SHP77 (cell line): Measurements from ENCODE around the gene NT5DC4.

ENCODE experiments used
- DNase-seq, 2 experiments: peaks; one replicate each; lab custom pipeline; 2025; lab: John Stamatoyannopoulos, UW

The NT5DC4 gene

DNA sequence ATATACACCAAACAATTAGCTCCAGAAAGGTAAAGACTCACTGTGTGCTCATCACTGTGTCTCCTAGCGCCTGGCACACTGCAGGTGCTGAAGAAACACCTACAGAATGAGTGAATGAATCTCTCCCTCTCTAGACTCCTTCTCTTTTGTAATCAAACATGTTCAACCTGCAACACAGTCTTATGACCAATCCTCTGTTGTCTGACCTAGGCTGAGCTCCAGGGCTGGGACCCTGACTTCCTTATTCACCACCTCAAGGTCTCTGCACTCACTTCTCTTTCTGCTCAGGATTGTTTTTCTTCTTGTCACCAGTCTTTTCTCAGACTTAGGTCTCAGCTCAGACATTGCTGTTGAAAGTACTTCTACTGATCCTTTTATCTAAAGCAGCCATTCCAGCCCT is 33.7 kb downstream of the NT5DC4 start:
- DNase-seq = no peak

DNA sequence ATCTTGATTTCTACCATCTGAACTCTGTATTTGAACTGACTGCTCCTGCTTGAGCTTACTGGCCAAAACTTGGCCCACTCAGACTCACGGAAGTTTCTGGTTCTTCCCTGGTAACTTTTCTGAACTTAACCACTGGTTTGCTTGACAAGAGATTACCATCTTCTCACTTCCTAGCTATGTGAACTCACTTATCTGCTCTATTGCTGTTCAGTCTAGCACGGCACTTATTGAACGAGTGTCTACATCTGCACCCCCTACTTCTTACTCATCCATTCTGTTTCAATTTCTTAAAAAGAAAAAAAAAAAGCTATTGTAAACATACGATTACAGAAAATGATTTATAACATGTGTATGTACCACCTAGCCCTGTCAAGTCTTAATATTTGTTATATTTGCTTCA is 34.6 kb downstream of the NT5DC4 start:
- no peak for DNase-seq

DNA sequence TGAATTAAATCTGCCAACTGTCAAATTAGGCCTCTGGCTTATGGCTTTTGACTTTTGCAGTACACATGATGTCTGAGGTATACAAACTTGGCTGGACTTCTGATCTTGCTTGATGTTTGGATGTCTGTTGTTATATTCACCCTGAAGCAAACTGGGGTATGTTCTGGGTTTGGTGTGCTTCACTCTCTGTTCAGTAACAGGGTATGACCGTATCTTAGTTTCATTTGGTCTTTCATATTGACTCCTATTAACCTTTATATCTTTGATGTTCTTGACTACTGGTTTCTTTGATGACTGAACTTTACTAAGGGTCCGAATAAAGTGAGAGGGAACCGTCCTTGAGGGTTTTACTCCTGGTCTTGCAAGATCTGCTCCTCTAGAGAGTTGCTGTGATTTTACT is 35.4 kb downstream of the NT5DC4 start:
- DNase-seq = no peak

DNA sequence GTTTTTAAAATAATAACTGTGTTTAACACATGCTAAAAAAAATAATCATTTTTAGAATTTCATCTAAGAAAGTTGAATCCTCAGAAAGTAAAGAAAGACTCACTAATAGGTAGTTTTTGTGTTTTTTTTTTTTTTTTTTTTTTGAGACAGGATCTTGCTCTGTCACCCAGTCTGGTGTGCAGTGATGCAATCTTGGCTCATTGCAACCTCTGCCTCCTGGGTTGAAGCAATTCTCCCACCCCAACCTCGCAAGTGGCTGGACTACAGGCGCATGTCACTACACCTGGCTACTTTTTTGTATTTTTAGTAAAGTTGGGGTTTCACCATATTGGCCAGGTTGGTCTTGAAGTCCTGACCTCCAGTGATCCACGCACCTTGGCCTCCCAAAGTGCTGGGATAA is 36.4 kb downstream of the NT5DC4 start:
- DNase-seq = no peak

DNA sequence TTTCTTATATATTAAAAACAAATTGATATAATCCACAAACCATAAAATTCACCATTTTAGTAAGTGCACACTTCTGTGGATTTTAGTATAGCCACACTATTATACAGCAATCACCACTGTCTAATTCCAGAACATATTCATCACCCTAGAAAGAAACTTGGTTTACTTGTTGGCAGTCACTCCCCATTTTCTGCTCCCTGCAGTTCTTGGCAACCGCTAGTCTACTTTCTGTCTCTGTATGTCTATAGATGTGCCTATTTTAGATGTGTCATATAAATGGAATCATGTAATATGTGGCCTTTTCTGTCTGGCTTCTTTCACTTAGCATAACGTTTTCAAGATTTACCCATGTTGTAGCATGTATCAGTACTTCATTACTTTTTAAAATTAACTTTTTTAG is 37.9 kb downstream of the NT5DC4 start:
- DNase-seq = no peak

DNA sequence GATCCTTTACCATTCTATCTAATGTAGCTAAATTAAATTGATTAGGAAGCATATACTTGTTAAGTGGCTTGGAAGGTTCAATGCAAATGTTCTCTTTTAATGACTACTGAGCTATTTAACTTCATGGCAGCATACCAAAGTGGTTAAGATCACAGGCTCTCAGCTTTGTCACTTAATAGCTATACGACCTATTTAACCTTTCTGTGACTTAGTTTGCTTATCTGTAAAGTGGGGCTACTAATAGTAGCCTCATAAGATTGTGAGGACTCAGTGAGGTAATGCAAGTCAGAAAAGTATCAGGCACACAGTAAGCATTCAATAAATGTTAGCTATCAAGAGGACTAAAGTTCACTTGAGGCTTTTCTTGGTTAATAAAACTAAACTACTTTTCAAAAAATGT is 39.3 kb downstream of the NT5DC4 start:
- DNase-seq = no peak

DNA sequence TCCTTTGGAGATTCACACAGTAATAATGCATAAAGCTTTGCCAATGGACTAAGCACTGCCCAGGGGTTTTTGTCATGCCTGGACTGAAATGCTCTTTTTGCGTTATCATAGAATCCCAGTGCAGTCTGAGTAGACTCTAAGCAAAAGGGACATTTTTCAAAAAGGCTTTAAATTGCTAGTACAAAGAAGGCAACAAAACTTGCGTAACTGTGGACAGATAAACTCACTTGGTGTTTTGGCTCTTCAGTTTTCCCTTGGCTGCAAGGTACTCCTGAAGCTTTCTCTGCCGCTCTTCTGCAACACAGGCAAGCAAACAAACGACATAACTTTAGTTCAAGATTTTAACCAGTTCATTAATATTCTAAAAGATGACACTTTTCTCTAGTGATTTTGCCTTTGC is 41.5 kb downstream of the NT5DC4 start:
- no peak for DNase-seq

DNA sequence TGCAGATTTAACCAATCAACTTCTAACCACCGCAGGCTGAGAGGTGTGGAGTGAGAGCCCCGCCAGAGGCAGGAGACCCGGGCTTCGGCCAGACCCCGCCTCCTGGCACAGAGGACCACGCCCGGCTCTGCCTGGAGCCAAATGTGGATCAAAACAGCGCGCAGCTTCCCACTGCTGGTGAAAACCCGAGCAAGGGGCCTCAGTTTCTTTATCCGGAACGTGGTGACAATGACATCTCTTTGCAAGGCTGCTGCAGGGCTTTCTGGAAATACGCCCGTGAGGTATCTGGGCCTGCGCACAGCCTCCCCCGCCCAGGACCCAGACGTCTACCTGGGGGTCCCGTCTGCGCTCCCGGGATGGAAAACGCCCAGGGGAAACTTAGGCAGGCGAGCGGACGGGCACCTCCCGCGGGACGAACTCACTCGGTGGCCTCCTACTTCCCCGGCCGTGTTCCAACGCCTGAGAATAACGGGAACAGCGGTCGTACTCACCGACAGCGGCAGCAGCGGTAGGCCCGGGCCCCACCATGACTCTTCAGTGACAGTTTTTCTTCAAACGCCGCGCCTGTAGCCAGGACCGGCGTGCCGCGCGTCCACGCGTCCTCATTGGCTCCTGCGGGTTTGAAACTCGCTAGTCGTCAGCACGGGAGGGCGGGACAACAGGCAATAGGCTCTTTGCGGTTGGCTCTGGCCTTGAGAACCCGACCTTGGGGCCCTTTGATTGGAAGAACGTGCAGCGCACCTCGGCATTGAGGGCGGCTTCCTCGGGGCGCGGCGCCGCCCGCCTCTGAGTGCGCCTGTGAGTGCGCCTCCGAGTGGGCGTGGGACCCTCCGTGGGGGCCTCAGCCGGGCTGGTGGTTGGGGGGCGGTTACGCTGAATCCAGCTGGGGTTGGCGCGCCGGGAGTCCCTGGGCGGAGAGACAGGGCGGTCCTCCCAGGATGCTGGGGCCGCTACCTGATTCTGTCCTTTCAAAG is 43.5 kb downstream of the NT5DC4 start, which contains the start of gene CKAP2L:
Gene CKAP2L (minus strand): TSS at position 539 of the 974 bp plus-strand sequence. CDS start 11 bp downstream, at position 528.
- peak; percentile 96 to 99 for DNase-seq

DNA sequence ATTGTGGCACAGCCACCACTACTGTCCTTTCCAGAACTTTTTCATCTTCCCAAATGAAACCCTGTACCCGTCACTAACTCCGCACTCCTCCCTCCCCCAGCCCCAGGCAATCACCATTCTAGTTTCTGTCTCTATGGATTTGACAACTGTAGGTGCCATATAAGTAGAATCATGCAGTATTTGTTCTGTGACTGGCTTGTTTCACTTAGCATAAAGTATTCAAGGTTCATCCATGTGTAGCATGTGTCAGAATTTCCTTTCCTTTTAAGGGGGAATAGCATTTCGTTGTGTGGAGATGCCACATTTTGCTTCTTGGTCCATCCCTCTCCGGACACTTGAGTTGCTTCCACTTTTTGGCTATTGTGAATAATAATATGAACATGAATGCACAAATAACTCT is 44.4 kb downstream of the NT5DC4 start:
- DNase-seq = no peak

DNA sequence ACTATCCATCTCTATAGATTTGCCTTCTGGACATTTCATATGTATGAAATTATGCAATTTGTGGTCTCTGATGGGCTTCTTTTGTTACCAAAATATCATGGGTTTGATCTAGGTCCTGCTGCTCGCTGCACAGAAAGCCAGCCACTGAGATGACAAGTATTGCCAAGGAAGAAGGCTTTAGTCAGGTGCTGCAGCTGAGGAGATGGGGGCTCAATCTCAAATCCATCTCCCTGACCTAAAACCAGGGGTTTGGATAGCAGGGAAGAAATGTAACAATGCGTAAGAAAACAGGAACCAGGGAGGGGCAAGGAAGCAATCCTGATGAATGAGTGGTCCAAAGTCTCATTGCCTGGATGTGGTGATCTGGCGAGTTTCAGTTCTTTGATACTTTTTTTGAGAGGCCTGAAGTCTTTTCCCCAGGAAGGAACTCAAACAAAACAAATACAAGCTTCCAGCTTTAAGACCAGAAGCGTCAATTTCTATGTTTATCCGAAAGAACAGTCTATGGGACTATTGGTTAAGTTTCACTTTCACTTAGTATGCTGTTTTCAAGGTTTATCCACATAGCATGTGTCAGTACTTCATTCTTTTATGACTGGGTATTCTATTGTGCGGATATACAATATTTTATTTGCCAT is 47.0 kb downstream of the NT5DC4 start:
- DNase-seq = no peak

DNA sequence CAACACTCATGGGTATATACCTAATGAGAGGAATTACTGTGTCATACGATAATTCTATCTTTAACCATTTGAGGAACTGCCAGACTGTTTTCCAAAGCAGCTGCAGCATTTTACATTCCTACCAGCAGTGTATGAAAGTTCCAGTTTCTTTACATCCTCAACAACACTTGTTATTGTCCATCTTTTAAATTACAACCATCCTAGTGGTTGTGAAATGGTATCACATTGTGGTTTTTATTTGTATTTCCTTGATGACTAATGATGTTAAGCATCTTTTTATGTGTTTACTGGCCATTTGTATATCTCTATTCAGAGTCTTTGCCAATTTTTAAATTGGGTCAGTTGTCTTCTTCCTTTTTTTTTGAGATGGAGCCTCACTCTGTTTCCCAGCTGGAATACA is 47.6 kb downstream of the NT5DC4 start:
- DNase-seq = no peak

DNA sequence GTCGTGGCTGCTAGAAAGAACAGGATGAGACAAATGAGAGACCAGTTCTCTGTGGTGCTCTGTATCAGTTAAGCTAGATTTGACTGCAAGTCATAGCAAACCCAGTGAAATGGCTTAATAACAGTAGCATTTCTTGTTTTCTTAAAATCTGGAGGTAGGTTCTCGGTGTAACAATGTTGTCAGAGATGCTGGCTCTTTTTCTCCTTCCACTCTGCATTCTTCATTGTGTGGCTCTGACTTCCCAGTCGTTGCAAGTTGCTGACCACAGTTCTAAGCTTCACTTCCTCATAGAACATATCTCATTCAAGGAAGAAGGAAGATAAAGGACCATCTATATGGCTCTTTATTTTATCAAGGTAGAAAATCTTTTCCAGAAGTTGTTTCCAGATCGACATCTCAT is 51.5 kb downstream of the NT5DC4 start:
- DNase-seq = no peak

DNA sequence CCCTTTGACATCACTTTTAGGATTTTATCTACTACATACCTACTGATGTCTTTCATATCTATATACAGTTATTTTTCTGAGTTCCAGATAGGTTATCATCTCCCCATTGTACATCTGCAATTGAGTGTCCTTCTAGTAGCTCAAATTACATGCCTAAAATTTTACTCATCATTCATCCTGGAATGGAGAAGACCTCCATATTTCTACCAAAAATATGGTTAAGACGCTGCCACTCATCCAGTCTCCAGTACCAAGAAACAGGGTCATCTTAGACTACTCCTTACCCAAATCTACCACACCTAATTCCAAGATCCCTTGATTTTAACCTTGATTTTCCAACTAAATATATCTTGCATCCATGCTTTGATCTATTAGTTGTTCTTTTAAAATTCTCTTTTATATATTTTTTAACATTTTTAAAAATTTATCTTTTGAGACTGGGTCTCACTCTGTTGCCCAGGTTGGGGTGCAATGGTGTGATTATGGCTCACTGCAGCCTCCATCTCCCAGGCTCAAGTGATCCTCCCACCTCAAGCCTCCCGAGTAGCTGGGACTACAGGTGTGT is 52.2 kb downstream of the NT5DC4 start:
- no peak for DNase-seq

DNA sequence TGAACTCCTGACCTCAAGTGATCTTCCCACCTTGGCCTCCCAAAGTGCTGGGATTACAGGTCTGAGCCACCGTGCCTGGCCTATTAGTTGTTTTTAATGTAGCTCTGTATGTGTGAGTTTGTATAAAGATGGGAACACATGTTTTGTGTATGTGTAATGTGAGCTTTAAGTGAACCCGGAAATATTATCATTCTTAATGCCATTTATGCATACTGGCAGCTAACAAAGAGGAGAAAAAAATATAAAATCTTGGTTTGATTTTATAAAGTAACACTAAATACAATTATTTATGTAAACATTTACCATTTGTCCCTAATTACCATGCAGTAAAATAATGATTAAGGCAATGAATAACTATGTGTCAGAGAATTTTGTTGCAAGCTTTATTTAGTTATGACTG is 52.7 kb downstream of the NT5DC4 start:
- DNase-seq = no peak

DNA sequence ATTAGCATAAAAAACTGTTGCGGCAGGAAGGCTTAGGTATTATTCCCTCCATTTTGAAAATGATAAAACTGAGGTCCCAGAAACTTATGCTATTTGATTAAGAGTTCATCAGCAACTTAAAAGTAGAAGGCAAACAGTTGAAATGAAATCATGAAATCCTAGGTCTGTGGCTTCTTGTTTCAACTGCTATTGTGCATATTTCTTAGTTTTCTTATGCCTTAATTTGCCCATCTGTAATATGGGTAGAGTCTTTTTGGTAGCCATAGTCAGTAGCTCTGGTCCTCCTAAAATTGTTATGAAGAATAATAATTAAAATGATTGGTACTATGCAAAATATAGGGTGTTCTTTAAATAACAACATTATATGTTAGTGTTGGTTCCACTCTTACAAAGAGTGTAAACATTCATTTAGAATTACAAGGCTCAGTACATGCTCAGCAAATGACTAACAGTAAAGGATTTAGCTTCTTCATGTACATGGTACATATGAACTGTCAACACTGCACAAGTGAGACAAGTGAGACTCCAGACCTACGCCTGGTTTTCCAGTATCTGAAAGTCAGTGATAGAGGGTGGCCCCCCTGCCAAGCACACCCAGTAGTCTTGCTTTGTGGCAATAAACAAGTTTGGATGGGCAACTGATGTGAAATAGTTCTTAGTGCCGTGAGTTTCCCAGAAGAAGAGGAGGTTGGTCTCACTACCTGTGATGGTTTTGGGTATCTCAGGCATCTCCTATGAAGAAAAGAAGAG is 53.9 kb downstream of the NT5DC4 start:
- DNase-seq = no peak

DNA sequence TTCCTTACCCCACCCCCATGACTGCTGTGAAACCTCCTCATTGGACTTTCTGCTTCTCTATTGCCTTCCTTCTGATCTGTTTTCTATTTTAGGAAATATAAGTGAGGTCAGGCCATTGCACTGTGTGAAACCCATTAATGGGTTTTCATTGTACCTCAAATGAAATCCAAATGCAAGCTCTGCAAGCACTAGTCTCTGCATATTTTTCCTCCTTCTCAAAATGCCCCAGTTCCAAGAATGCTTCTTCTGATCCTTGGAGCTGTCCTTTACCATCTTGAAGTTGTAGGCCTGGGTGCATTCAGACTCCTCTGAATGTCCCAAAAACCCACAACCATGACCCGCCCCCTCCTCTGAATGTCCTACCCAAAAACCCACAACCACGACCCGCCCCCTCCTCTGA is 55.3 kb downstream of the NT5DC4 start:
- no peak for DNase-seq

DNA sequence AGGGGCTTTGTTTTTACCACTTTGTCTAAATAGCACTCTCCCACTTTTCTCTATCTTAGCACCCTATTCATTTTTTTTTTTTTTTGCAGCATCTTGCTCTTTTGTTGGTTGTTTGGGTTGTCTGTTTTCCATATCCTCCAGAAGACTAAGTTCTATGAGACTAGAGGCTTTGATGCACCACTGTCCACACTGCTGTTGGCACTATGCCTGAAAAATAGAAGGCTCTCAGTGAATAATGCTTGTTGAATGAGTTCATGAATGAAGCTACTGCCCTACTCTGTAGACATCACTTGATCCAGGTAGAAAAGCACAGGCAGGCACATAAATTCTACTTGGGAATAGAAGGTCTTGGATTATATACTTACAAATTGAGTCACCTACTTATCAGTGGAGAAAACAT is 56.2 kb downstream of the NT5DC4 start:
- DNase-seq = no peak

DNA sequence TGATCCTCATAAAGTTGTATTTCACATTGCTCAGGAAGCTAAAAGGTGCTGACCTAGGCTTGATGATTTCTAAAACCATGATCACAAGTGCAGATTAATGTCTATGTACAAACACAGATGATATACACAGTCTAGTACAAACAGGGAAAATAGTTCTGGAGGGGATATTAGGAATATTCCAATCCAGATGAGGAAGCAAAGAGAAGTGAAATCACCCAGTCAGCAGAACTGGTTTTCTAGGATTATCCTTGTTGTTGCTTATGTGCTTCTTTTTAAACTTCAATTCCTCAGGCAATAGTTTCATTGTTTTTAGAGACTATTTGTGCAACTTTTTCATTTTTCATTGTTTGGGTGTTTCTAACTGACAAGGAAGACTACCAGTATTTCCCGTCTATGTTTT is 58.8 kb downstream of the NT5DC4 start:
- DNase-seq = no peak

DNA sequence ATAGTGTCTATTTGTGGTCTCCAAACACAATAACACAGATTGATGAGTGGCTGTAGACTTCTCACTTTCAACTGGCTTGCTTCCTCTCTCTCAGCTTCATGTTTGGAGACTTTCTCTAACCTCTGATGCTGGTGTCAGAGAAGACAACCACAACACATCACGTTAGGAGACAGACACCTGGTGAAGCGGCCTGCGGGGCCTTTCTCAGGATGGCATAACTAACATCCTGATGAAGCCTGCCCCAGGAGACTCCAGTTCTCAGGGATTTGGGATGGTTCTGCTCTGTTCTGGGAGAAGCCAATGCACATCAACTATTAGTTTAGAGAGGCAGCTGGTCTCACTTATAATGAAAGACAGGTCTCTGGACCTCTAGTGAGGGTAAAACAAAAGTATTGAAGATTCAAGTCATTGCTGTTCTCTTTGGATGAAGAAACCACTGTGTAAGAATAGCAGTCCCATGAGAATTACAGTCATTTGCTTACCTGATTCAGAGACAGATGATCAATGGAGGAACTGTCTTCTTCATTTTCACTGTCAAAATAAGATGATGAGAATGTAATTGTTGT is 61.5 kb downstream of the NT5DC4 start:
- DNase-seq = no peak

DNA sequence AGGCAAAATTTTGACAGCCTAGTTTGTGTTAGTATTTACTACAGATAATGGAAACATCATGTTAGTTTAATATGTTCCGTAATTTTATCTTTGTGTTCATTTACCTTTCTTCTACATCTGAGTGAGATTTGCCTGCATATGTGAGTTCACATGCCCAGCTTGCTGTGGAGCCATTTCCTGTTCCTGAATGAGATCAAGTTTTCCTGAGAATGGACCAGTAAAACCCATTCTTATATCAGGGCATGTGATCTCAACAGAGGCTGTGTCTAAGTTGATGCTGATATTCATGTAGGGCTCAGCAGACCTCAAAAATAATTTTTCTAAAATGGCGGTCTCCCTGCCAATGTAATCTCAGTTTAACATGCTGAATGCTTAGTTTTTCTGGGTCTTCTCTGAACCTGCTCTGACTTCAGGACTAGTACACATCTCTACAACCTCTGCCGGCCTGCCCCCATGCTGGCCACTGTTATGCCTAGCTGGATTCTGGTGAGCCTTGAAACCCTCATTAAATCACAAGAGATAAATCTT is 62.4 kb downstream of the NT5DC4 start:
- DNase-seq = no peak
